ENCODE measurements around the gene CALN1.

DNA sequence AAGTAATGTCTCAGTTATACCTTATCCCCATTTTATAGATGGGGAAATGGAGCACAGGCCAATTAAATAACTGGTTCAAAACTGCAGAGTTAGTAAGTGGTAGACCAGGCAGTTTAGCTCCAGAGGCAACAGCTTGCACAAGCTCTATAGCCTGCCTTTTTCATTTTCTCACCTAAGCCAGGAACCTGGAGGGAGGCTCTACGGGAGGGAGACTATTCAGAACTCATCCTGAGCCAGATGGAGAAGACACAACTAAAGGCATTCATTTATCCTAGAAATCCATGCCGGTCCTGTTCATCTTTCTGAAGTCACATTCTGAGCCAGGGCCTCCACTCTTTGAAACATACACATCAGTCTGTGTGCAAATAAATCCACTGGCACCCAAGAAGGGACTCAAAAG, 103.2 kb downstream of the CALN1 start:
- TF ChIP-seq ZNF274 (IDR thresholded peaks at IDR 0.05; ENCODE audit: low read depth, low read length) (no peak), SUZ12 (IDR thresholded peaks at IDR 0.05; ENCODE audit: extremely low read depth, insufficient read depth, insufficient read length) (no peak)
